Measurements from ENCODE around the gene ZNF341.

DNA sequence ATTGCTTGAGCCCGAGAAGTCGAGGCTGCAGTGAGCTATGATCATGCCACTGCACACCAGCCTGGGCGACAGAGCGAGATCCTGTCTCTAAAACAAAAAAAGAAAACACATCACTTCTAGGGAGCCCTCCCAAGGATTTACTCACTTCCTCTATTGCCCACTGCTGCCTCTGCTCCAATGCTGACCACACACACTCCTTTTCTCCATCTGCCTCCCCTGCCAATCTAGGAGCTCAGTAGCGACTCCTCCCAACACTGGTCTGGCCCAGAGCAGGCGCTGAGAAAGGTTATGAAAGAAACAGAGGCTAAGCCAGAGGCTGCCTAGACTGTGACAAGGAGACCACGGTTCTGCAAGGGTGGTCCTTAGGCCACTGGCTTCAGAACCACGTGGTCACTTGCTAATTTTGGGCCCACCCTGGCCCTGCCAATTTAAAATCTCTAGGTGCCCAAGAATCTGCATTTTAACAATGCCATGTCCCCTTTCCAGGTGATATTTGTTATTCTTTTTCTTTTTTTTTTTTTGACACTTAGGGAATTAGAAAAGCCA, 44.4 kb upstream of the ZNF341 start:
- no peak for TF ChIP-seq EZH2 (IDR thresholded peaks at IDR 0.05; ENCODE audit: borderline replicate concordance, insufficient read depth, low read depth, low read length, poor library complexity, severe bottlenecking)
- TF ChIP-seq, protein P1, sequence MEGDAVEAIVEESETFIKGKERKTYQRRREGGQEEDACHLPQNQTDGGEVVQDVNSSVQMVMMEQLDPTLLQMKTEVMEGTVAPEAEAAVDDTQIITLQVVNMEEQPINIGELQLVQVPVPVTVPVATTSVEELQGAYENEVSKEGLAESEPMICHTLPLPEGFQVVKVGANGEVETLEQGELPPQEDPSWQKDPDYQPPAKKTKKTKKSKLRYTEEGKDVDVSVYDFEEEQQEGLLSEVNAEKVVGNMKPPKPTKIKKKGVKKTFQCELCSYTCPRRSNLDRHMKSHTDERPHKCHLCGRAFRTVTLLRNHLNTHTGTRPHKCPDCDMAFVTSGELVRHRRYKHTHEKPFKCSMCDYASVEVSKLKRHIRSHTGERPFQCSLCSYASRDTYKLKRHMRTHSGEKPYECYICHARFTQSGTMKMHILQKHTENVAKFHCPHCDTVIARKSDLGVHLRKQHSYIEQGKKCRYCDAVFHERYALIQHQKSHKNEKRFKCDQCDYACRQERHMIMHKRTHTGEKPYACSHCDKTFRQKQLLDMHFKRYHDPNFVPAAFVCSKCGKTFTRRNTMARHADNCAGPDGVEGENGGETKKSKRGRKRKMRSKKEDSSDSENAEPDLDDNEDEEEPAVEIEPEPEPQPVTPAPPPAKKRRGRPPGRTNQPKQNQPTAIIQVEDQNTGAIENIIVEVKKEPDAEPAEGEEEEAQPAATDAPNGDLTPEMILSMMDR (IDR thresholded peaks at IDR 0.05) = no peak
